ENCODE measurements around the gene MAP1LC3A.

MAP1LC3A gene

GRCh38 chr20:34549929-34550305 lies 8.6 kb upstream of the MAP1LC3A start:
- no peak for DNase-seq

GRCh38 chr20:34552569-34552968 lies 5.9 kb upstream of the MAP1LC3A start:
- DNase-seq, result no peak

GRCh38 chr20:34553366-34553867 lies 5.1 kb upstream of the MAP1LC3A start:
- DNase-seq, result no peak

GRCh38 chr20:34557936-34558319 lies 590 bp upstream of the MAP1LC3A start:
- DNase-seq, result no peak

- no peak for DNase-seq
Observed at GRCh38 chr20:34559311-34560140, 1.0 kb downstream of the MAP1LC3A start.

GRCh38 chr20:34560141-34560523 lies 1.6 kb downstream of the MAP1LC3A start:
- no peak for DNase-seq

GRCh38 chr20:34560614-34561013 lies 2.1 kb downstream of the MAP1LC3A start:
- DNase-seq, result no peak

- no peak for DNase-seq
Observed at GRCh38 chr20:34561661-34562060, 3.1 kb downstream of the MAP1LC3A start.

- DNase-seq, result no peak
Observed at GRCh38 chr20:34562641-34563040, 4.1 kb downstream of the MAP1LC3A start.

- DNase-seq, result no peak
Observed at GRCh38 chr20:34564833-34565232, 6.3 kb downstream of the MAP1LC3A start.

- DNase-seq, result no peak
Observed at GRCh38 chr20:34566978-34567891, 8.7 kb downstream of the MAP1LC3A start.

- no peak for DNase-seq
Observed at GRCh38 chr20:34567892-34568865, 9.7 kb downstream of the MAP1LC3A start.

GRCh38 chr20:34569598-34569997 lies 11.1 kb downstream of the MAP1LC3A start:
- DNase-seq, result no peak

GRCh38 chr20:34570859-34571306 lies 12.4 kb downstream of the MAP1LC3A start:
- no peak for DNase-seq

- DNase-seq, result no peak
Observed at GRCh38 chr20:34571753-34572152, 13.2 kb downstream of the MAP1LC3A start.

GRCh38 chr20:34573541-34574300 lies 15.2 kb downstream of the MAP1LC3A start:
- no peak for DNase-seq

GRCh38 chr20:34574426-34574825 lies 15.9 kb downstream of the MAP1LC3A start:
- no peak for DNase-seq

GRCh38 chr20:34574861-34575260 lies 16.3 kb downstream of the MAP1LC3A start:
- no peak for DNase-seq

GRCh38 chr20:34575271-34575670 lies 16.8 kb downstream of the MAP1LC3A start:
- no peak for DNase-seq

GRCh38 chr20:34575756-34576155 lies 17.2 kb downstream of the MAP1LC3A start:
- DNase-seq, result no peak

GRCh38 chr20:34577061-34577460 lies 18.5 kb downstream of the MAP1LC3A start:
- no peak for DNase-seq

- DNase-seq, result no peak
Observed at GRCh38 chr20:34578025-34578424, 19.5 kb downstream of the MAP1LC3A start.

All from cortex of kidney (tissue), 1 donor.